HepG2 (cell line): Measurements from ENCODE around the gene PRMT7. TPM values are rescaled to one million over a fixed set of nuclear protein-coding genes. Genes with fewer than 3 reads are reported as not detected.

Experiments used
- BRD4 ChIP-seq: sonication (generic); formaldehyde crosslinking; IDR thresholded peaks from 2 replicates; pipeline ENCODE4 v1.4.0; 2020; ENCODE audit warnings: missing genetic modification reagents
- CCDC6 ChIP-seq: sonication (generic); formaldehyde crosslinking; IDR thresholded peaks from 2 replicates; pipeline ENCODE4 v1.8.1; 2022; ENCODE audit warnings: mild to moderate bottlenecking, missing genetic modification reagents, moderate library complexity
- FOSL1 ChIP-seq: sonication (generic); formaldehyde crosslinking; IDR thresholded peaks from 2 replicates; pipeline ENCODE4 v1.9.0; 2021; ENCODE audit warnings: missing genetic modification reagents, borderline replicate concordance
- HNF4A ChIP-seq: sonication (generic); formaldehyde crosslinking; IDR thresholded peaks from 2 replicates; pipeline ENCODE4 v1.4.0; 2020; ENCODE audit warnings: missing genetic modification reagents
- KDM5A ChIP-seq: fragments of 200-600 bp; sonication (generic); IDR thresholded peaks from 2 replicates; pipeline ENCODE4 v1.7.0; 2018; ENCODE audit warnings: antibody characterized with exemption, mild to moderate bottlenecking, low read length, borderline replicate concordance
- MAX ChIP-seq: IDR thresholded peaks from 2 replicates; pipeline ENCODE4 v1.6.1; 2012; ENCODE audit warnings: inconsistent platforms
- MBNL3 ChIP-seq: fragments of 250-450 bp; sonication (Bioruptor Pico); conservative IDR thresholded peaks from 2 replicates; pipeline ENCODE4 v1.8.0; 2022; ENCODE audit warnings: mild to moderate bottlenecking, inconsistent platforms
- MEIS1 ChIP-seq: sonication (generic); formaldehyde crosslinking; IDR thresholded peaks from 2 replicates; pipeline ENCODE4 v1.9.0; 2021; ENCODE audit warnings: mild to moderate bottlenecking, missing genetic modification reagents, moderate library complexity, borderline replicate concordance
- NFRKB ChIP-seq: fragments of 450-650 bp; IDR thresholded peaks from 2 replicates; pipeline ENCODE4 v1.6.1; 2017
- SALL2 ChIP-seq: sonication (generic); formaldehyde crosslinking; IDR thresholded peaks from 2 replicates; pipeline ENCODE4 v1.8.1; 2023; ENCODE audit warnings: mild to moderate bottlenecking, missing genetic modification reagents, inconsistent platforms
- SP140L ChIP-seq: sonication (generic); formaldehyde crosslinking; IDR thresholded peaks from 2 replicates; pipeline ENCODE4 v1.4.0; 2020; ENCODE audit warnings: missing genetic modification reagents, borderline replicate concordance
- SRSF1 ChIP-seq: fragments of 200-400 bp; formaldehyde crosslinking; optimal IDR thresholded peaks from 2 replicates; pipeline ENCODE3; 2017; ENCODE audit warnings: mild to moderate bottlenecking, low read depth, low read length, moderate library complexity
- TFE3 ChIP-seq: IDR thresholded peaks from 2 replicates; pipeline ENCODE4 v1.6.1; 2016
- TRIM24 ChIP-seq: sonication (generic); formaldehyde crosslinking; IDR thresholded peaks from 2 replicates; pipeline ENCODE4 v1.8.0; 2022; ENCODE audit warnings: mild to moderate bottlenecking, missing genetic modification reagents
- U2AF2 ChIP-seq: fragments of 200-400 bp; formaldehyde crosslinking; IDR thresholded peaks from 2 replicates; pipeline ENCODE4 v1.6.1; 2017; ENCODE audit warnings: low read depth, mild to moderate bottlenecking, low read length
- WIZ ChIP-seq: sonication (generic); formaldehyde crosslinking; IDR thresholded peaks from 2 replicates; pipeline ENCODE4 v1.5.1; 2020; ENCODE audit warnings: mild to moderate bottlenecking, missing genetic modification reagents
- ZBTB3 ChIP-seq: sonication (generic); formaldehyde crosslinking; IDR thresholded peaks from 2 replicates; pipeline ENCODE4 v1.4.0; 2020; ENCODE audit warnings: low read depth, mild to moderate bottlenecking, moderate library complexity, missing genetic modification reagents, borderline replicate concordance
- ZBTB49 ChIP-seq: sonication (generic); formaldehyde crosslinking; IDR thresholded peaks from 2 replicates; pipeline ENCODE4 v1.4.0; 2020; ENCODE audit warnings: missing genetic modification reagents, borderline replicate concordance
- ZEB1 ChIP-seq: IDR thresholded peaks from 2 replicates; pipeline ENCODE4 v1.6.1; 2012; ENCODE audit warnings: mild to moderate bottlenecking, low read depth, inconsistent platforms; ENCODE audit not compliant: insufficient replicate concordance
- ZFP36 ChIP-seq: fragments of 150-350 bp; IDR thresholded peaks from 2 replicates; pipeline ENCODE4 v1.6.1; 2018; ENCODE audit warnings: borderline replicate concordance, low read length, low read depth; ENCODE audit not compliant: partially characterized antibody
- polyA plus RNA-seq, 8 experiments: library from polyadenylated mRNA; depleted of rRNA in 3 of 8; stranded (reverse) in 7 of 8; unstranded in 1 of 8; fragments of >200 nt; fragmentation: Illumina TruSeq in 4 of 8; extraction: Trizol in 4 of 8; gene quantifications; 2 replicates each; pipeline versions ENCODE4 v1.2.1 to v1.2.3, GENCODE V29; 2011 to 2016; ENCODE audit warnings: low read depth in 4 of 8, missing spikeins in 1 of 8, mixed read lengths in 1 of 8; ENCODE audit not compliant: insufficient read depth in 1 of 8
- total RNA-seq, 5 experiments: library from RNA; depleted of rRNA; stranded (reverse); fragments of >200 nt; fragmentation: Illumina TruSeq; extraction: Trizol; gene quantifications; 2 replicates each; pipeline ENCODE4 v1.2.3, GENCODE V29; 2016; ENCODE audit warnings: low read depth in 1 of 5
- TF ChIP-seq, protein P1 (sequence below): sonication (generic); formaldehyde crosslinking; IDR thresholded peaks from 2 replicates; pipeline ENCODE4; 2020; ENCODE audit warnings: missing genetic modification reagents, mild to moderate bottlenecking, borderline replicate concordance
- TF ChIP-seq, protein P2 (sequence below): IDR thresholded peaks from 2 replicates; pipeline ENCODE4 v1.6.1; 2016; ENCODE audit warnings: missing compliant biosample characterization, missing genetic modification reagents, borderline replicate concordance

Gene PRMT7
- total and polyA plus RNA-seq, 2 of the 13 experiments (the other 11 are each of a cell fraction or from before 2014, with no cell fraction given): 47.5 to 55.0 TPM

DNA sequence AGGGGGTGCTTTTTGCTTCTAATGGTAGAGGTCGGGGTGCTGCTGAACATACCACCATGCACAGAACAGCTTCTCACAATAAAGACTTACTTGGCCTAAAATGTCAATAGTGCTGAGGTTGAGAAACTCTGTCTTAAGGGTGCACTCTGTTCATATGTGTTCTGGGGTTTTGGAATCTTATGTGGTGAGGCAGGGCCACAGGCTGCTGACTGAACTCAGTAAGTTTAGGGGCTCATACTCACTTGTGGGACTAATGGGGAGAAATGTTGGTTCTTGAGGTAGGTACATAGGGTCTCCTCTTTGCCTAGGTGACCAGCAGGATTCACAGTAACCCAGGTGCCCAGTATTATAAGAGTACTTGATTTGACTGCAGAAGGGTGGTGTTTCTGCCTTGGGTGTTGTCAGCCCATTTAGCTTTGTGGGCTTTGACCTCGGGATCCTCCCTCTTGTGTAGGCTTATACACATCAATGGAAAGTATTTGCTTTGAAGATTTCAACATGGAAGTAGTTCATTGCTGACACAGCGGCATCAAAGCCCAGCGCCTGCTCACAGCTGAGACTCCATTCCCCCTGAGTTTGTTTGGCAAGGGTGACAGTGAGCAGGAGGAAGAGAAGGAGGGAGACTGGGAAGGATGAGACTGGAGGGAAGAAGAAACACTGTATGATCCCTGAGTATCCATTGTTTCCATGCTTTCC lies 29.3 kb upstream of the PRMT7 start (continued):
- no peak for TF ChIP-seq ZBTB49
- TF ChIP-seq ZFP36: no peak
- TF ChIP-seq, protein P1, sequence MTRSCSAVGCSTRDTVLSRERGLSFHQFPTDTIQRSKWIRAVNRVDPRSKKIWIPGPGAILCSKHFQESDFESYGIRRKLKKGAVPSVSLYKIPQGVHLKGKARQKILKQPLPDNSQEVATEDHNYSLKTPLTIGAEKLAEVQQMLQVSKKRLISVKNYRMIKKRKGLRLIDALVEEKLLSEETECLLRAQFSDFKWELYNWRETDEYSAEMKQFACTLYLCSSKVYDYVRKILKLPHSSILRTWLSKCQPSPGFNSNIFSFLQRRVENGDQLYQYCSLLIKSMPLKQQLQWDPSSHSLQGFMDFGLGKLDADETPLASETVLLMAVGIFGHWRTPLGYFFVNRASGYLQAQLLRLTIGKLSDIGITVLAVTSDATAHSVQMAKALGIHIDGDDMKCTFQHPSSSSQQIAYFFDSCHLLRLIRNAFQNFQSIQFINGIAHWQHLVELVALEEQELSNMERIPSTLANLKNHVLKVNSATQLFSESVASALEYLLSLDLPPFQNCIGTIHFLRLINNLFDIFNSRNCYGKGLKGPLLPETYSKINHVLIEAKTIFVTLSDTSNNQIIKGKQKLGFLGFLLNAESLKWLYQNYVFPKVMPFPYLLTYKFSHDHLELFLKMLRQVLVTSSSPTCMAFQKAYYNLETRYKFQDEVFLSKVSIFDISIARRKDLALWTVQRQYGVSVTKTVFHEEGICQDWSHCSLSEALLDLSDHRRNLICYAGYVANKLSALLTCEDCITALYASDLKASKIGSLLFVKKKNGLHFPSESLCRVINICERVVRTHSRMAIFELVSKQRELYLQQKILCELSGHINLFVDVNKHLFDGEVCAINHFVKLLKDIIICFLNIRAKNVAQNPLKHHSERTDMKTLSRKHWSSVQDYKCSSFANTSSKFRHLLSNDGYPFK: no peak; the same call in 1 of the 2 replicates
- TF ChIP-seq MEIS1 (CRISPR knock-in tag): peak; percentile 98
- TF ChIP-seq NFRKB: no peak
- TF ChIP-seq SALL2 (CRISPR knock-in tag): no peak
- TF ChIP-seq SRSF1: no peak
- TF ChIP-seq ZEB1: peak; percentile 36
- TF ChIP-seq, protein P2, sequence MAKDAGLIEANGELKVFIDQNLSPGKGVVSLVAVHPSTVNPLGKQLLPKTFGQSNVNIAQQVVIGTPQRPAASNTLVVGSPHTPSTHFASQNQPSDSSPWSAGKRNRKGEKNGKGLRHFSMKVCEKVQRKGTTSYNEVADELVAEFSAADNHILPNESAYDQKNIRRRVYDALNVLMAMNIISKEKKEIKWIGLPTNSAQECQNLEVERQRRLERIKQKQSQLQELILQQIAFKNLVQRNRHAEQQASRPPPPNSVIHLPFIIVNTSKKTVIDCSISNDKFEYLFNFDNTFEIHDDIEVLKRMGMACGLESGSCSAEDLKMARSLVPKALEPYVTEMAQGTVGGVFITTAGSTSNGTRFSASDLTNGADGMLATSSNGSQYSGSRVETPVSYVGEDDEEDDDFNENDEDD (CRISPR knock-in tag): peak; percentile 40; the same call in 1 of the 2 replicates
- TF ChIP-seq MAX: peak; percentile 58; the same call in 1 of the 2 replicates
- no peak for TF ChIP-seq SP140L (CRISPR knock-in tag)
- peak; percentile 72; the same call in 1 of the 2 replicates for TF ChIP-seq TRIM24 (CRISPR knock-in tag)
- TF ChIP-seq HNF4A (CRISPR knock-in tag): peak; percentile 96
- no peak; the same call in 1 of the 2 replicates for TF ChIP-seq BRD4 (CRISPR knock-in tag)
- TF ChIP-seq FOSL1 (CRISPR knock-in tag): peak; percentile 68; the same call in 1 of the 2 replicates
- TF ChIP-seq WIZ: no peak
- peak; percentile 76 for TF ChIP-seq TFE3
- TF ChIP-seq MBNL3: no peak
- TF ChIP-seq ZBTB3: no peak
- TF ChIP-seq CCDC6 (CRISPR knock-in tag): no peak; the same call in 1 of the 2 replicates
- TF ChIP-seq KDM5A: peak; percentile 37; the same call in 1 of the 2 replicates
- no peak for TF ChIP-seq U2AF2
